ENCODE measurements around the gene ITPKC. TPM values are rescaled to one million over a fixed set of nuclear protein-coding genes. Genes with fewer than 3 reads are reported as not detected.

Gene ITPKC
- total and polyA plus RNA-seq, 2 experiments from 2014 or later, result 5.3 to 12.6 TPM

DNA sequence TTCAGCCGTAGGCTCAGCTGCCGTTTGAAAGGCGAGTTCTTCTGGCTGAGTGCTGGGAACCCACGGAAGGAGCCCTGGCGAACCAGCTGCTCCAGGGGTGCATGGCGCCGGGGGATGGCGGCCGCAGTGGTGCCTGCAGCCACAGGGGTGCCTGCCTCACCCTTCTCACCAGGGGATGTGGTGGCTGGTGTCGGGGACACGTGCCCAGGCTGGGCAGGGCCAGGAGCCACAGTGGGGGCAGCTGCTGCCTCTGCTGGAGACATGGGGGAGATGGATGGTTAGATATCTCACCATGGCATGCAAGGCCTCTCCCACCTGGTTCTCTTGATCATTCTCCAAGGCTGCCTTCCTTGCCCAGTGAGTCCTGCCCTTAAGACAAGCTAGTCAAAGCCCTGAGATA is 43.5 kb upstream of the ITPKC start:
- Histone ChIP-seq H2AFZ (no peak overlapping the region), H3K4me1 (ENCODE audit: insufficient read depth) (no peaks in the 10 kb centered on the region), H3K4me3 (no peak overlapping the region), H3K27ac (ENCODE audit: low read depth) (no peak overlapping the region), H3K36me3 (ENCODE audit: insufficient read depth) (peaks cover 15% of the 10 kb centered on the region; the same call in 1 of the 2 replicates), H4K20me1 (replicated peaks; ENCODE audit: insufficient read depth) (no peaks in the 10 kb centered on the region), H3F3A (replicated peaks; ENCODE audit: low read depth) (no peaks in the 10 kb centered on the region), H3K27me3 (ENCODE audit: insufficient read depth) (no peaks in the 10 kb centered on the region), H3K4me2 (no peak overlapping the region), H3K9me2 (ENCODE audit: insufficient read depth) (no peaks in the 10 kb centered on the region), H3K79me2 (replicated peaks; ENCODE audit: insufficient read depth) (no peaks in the 10 kb centered on the region)
- DNase-seq (ENCODE audit: low spot score) (no peak), ATAC-seq (no peak)
- Mint-ChIP-seq H3K27ac (no peak overlapping the region), H3K9me3 (no peaks in the 10 kb centered on the region), H3K4me1 (no peaks in the 10 kb centered on the region), H3K4me3 (no peak overlapping the region), H3K36me3 (ENCODE audit: low read depth) (peaks cover 43% of the 10 kb centered on the region), H3K27me3 (ENCODE audit: insufficient read depth, low read depth, poor library complexity) (peaks cover 2% of the 10 kb centered on the region)
- no peak for TF ChIP-seq ZNF114 (CRISPR knock-in tag; IDR thresholded peaks at IDR 0.05)
- no peak for TF ChIP-seq POLR2AphosphoS5 (IDR thresholded peaks at IDR 0.05; ENCODE audit: low read depth)
- TF ChIP-seq, protein P1, sequence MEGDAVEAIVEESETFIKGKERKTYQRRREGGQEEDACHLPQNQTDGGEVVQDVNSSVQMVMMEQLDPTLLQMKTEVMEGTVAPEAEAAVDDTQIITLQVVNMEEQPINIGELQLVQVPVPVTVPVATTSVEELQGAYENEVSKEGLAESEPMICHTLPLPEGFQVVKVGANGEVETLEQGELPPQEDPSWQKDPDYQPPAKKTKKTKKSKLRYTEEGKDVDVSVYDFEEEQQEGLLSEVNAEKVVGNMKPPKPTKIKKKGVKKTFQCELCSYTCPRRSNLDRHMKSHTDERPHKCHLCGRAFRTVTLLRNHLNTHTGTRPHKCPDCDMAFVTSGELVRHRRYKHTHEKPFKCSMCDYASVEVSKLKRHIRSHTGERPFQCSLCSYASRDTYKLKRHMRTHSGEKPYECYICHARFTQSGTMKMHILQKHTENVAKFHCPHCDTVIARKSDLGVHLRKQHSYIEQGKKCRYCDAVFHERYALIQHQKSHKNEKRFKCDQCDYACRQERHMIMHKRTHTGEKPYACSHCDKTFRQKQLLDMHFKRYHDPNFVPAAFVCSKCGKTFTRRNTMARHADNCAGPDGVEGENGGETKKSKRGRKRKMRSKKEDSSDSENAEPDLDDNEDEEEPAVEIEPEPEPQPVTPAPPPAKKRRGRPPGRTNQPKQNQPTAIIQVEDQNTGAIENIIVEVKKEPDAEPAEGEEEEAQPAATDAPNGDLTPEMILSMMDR (conservative IDR thresholded peaks at IDR 0.05; ENCODE audit: low read depth in 2 of 2), result no peak
- TF ChIP-seq EZH2 (IDR thresholded peaks at IDR 0.05; ENCODE audit: low read depth, unreplicated experiment), result no peak
- TF ChIP-seq, protein P2, sequence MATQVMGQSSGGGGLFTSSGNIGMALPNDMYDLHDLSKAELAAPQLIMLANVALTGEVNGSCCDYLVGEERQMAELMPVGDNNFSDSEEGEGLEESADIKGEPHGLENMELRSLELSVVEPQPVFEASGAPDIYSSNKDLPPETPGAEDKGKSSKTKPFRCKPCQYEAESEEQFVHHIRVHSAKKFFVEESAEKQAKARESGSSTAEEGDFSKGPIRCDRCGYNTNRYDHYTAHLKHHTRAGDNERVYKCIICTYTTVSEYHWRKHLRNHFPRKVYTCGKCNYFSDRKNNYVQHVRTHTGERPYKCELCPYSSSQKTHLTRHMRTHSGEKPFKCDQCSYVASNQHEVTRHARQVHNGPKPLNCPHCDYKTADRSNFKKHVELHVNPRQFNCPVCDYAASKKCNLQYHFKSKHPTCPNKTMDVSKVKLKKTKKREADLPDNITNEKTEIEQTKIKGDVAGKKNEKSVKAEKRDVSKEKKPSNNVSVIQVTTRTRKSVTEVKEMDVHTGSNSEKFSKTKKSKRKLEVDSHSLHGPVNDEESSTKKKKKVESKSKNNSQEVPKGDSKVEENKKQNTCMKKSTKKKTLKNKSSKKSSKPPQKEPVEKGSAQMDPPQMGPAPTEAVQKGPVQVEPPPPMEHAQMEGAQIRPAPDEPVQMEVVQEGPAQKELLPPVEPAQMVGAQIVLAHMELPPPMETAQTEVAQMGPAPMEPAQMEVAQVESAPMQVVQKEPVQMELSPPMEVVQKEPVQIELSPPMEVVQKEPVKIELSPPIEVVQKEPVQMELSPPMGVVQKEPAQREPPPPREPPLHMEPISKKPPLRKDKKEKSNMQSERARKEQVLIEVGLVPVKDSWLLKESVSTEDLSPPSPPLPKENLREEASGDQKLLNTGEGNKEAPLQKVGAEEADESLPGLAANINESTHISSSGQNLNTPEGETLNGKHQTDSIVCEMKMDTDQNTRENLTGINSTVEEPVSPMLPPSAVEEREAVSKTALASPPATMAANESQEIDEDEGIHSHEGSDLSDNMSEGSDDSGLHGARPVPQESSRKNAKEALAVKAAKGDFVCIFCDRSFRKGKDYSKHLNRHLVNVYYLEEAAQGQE (IDR thresholded peaks at IDR 0.05; ENCODE audit: unreplicated experiment), result no peak
- TF ChIP-seq, protein P3, sequence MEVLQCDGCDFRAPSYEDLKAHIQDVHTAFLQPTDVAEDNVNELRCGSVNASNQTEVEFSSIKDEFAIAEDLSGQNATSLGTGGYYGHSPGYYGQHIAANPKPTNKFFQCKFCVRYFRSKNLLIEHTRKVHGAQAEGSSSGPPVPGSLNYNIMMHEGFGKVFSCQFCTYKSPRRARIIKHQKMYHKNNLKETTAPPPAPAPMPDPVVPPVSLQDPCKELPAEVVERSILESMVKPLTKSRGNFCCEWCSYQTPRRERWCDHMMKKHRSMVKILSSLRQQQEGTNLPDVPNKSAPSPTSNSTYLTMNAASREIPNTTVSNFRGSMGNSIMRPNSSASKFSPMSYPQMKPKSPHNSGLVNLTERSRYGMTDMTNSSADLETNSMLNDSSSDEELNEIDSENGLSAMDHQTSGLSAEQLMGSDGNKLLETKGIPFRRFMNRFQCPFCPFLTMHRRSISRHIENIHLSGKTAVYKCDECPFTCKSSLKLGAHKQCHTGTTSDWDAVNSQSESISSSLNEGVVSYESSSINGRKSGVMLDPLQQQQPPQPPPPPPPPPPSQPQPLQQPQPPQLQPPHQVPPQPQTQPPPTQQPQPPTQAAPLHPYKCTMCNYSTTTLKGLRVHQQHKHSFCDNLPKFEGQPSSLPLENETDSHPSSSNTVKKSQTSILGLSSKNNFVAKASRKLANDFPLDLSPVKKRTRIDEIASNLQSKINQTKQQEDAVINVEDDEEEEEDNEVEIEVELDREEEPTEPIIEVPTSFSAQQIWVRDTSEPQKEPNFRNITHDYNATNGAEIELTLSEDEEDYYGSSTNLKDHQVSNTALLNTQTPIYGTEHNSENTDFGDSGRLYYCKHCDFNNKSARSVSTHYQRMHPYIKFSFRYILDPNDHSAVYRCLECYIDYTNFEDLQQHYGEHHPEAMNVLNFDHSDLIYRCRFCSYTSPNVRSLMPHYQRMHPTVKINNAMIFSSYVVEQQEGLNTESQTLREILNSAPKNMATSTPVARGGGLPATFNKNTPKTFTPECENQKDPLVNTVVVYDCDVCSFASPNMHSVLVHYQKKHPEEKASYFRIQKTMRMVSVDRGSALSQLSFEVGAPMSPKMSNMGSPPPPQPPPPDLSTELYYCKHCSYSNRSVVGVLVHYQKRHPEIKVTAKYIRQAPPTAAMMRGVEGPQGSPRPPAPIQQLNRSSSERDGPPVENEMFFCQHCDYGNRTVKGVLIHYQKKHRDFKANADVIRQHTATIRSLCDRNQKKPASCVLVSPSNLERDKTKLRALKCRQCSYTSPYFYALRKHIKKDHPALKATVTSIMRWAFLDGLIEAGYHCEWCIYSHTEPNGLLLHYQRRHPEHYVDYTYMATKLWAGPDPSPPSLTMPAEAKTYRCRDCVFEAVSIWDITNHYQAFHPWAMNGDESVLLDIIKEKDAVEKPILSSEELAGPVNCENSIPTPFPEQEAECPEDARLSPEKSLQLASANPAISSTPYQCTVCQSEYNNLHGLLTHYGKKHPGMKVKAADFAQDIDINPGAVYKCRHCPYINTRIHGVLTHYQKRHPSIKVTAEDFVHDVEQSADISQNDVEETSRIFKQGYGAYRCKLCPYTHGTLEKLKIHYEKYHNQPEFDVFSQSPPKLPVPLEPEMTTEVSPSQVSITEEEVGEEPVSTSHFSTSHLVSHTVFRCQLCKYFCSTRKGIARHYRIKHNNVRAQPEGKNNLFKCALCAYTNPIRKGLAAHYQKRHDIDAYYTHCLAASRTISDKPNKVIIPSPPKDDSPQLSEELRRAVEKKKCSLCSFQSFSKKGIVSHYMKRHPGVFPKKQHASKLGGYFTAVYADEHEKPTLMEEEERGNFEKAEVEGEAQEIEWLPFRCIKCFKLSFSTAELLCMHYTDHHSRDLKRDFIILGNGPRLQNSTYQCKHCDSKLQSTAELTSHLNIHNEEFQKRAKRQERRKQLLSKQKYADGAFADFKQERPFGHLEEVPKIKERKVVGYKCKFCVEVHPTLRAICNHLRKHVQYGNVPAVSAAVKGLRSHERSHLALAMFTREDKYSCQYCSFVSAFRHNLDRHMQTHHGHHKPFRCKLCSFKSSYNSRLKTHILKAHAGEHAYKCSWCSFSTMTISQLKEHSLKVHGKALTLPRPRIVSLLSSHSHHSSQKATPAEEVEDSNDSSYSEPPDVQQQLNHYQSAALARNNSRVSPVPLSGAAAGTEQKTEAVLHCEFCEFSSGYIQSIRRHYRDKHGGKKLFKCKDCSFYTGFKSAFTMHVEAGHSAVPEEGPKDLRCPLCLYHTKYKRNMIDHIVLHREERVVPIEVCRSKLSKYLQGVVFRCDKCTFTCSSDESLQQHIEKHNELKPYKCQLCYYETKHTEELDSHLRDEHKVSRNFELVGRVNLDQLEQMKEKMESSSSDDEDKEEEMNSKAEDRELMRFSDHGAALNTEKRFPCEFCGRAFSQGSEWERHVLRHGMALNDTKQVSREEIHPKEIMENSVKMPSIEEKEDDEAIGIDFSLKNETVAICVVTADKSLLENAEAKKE (CRISPR knock-in tag; IDR thresholded peaks at IDR 0.05), result no peak
- no peak for TF ChIP-seq CREB1 (CRISPR knock-in tag; IDR thresholded peaks at IDR 0.05; ENCODE audit: low read depth)
- TF ChIP-seq EZH2phosphoT487 (IDR thresholded peaks at IDR 0.05; ENCODE audit: unreplicated experiment), result no peak
- TF ChIP-seq ZNF331 (CRISPR knock-in tag; IDR thresholded peaks at IDR 0.05; ENCODE audit: low read depth), result no peak
- no peak for TF ChIP-seq NANOG (IDR thresholded peaks at IDR 0.05; ENCODE audit: borderline replicate concordance)
- no peak for TF ChIP-seq STAT1 (IDR thresholded peaks at IDR 0.05; ENCODE audit: unreplicated experiment)
- TF ChIP-seq, protein P4, sequence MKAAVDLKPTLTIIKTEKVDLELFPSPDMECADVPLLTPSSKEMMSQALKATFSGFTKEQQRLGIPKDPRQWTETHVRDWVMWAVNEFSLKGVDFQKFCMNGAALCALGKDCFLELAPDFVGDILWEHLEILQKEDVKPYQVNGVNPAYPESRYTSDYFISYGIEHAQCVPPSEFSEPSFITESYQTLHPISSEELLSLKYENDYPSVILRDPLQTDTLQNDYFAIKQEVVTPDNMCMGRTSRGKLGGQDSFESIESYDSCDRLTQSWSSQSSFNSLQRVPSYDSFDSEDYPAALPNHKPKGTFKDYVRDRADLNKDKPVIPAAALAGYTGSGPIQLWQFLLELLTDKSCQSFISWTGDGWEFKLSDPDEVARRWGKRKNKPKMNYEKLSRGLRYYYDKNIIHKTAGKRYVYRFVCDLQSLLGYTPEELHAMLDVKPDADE (IDR thresholded peaks at IDR 0.05), result no peak

Measured in GM23338 (cell line).